ENCODE results near the gene ZMIZ2.

- TF ChIP-seq POLR2A (IDR thresholded peaks at IDR 0.05) (no peak), CTCF (IDR thresholded peaks at IDR 0.05) (no peak)
Observed at GRCh38 chr7:44782460-44782859, 33.8 kb downstream of the ZMIZ2 start.

All from thyroid gland (tissue), 4 donors.